ENCODE results near the gene BRSK2. TPM values are rescaled to one million over a fixed set of nuclear protein-coding genes. Genes with fewer than 3 reads are reported as not detected.
"Not testable (repeated sequence)": the region's sequence is repeated elsewhere in the genome, so short reads cannot be mapped to it uniquely, and the experiment has no call there.

BRSK2 gene
- total RNA-seq, 2 experiments from 2014 or later: 0.22 to 0.55 TPM

DNA sequence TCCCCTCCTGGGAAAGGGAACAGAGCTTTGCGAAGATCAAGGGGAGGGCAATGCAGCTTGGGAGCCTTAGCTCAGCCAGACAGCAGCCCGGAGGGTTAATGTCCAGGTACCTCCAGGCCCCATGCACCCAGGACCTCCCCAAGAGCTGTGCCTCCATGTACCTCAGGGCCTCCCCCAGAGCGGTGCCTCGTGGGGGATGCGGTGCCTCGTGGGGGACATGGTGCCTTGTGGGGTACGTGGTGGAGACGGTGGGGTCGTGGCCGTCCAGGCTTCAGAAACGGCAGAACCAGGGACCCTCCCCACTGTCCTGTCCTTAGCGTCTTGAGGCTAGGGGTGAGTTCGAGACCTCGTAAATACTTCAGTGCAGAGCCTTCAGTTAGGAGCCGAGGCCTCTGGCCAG is 33.2 kb downstream of the BRSK2 start:
- H3K4me1 Mint-ChIP-seq (ENCODE audit: low read depth): no peaks in the 10 kb centered on the region
- no peaks in the 10 kb centered on the region for H3K9me3 Mint-ChIP-seq
- no peaks in the 10 kb centered on the region for H3K27me3 Mint-ChIP-seq
- Histone ChIP-seq H3K27me3 (ENCODE audit: control insufficient read depth in 1 of 2, insufficient read depth in 2 of 2, low read length in 2 of 2) (no peaks in the 10 kb centered on the region), H3K36me3 (ENCODE audit: insufficient read depth, low read length) (no peaks in the 10 kb centered on the region), H3K27ac (ENCODE audit: low read depth in 1 of 2, low read length in 2 of 2) (no peak overlapping the region), H3K4me1 (ENCODE audit: insufficient read depth, low read length) (no peaks in the 10 kb centered on the region), H3K4me3 (ENCODE audit: low read length) (no peak overlapping the region), H3K9me3 (ENCODE audit: control insufficient read depth in 1 of 2, insufficient read depth in 1 of 2, low read length in 2 of 2) (peaks cover 20 to 55% of the 10 kb centered on the region in 2 experiments)
- POLR2A ChIA-PET: no interaction called here
- no peak for ATAC-seq (ENCODE audit: poor library complexity)
- H3K27ac Mint-ChIP-seq: no peak overlapping the region
- CTCF ChIA-PET: no interaction called here
- no peak overlapping the region for H3K4me3 Mint-ChIP-seq
- H3K36me3 Mint-ChIP-seq (ENCODE audit: low read depth): peaks cover 5% of the 10 kb centered on the region
- intact Hi-C loops (cut with DNase I, micrococcal nuclease): no loop called here
- TF ChIP-seq, protein P1, sequence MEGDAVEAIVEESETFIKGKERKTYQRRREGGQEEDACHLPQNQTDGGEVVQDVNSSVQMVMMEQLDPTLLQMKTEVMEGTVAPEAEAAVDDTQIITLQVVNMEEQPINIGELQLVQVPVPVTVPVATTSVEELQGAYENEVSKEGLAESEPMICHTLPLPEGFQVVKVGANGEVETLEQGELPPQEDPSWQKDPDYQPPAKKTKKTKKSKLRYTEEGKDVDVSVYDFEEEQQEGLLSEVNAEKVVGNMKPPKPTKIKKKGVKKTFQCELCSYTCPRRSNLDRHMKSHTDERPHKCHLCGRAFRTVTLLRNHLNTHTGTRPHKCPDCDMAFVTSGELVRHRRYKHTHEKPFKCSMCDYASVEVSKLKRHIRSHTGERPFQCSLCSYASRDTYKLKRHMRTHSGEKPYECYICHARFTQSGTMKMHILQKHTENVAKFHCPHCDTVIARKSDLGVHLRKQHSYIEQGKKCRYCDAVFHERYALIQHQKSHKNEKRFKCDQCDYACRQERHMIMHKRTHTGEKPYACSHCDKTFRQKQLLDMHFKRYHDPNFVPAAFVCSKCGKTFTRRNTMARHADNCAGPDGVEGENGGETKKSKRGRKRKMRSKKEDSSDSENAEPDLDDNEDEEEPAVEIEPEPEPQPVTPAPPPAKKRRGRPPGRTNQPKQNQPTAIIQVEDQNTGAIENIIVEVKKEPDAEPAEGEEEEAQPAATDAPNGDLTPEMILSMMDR (IDR thresholded peaks at IDR 0.05): no peak
- DNase-seq: no peak

DNA sequence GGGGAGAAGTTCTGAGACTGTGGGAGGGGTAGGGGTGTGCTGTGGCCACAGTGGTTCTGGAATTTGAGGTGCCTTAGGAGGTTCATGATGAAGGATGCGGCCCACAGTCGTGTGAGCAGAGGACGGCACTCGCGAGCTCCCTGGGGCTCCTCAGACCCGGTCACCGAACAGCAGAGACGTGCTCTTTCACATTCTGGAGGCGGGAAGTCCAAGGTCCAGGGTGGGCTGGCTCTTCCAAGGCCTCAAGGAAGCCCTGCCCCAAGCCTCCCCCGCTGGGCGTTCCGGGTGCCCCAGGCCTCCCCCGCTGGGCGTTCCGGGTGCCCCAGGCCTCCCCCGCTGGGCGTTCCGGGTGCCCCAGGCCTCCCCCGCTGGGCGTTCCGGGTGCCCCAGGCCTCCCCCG is 33.7 kb downstream of the BRSK2 start:
- H3K4me1 ChIP-seq (ENCODE audit: insufficient read depth, low read length); H3K9me3 Mint-ChIP-seq; H3K4me3 ChIP-seq (ENCODE audit: low read length); H3K4me1 Mint-ChIP-seq (ENCODE audit: low read depth); H3K27me3 Mint-ChIP-seq; H3K36me3 ChIP-seq (ENCODE audit: insufficient read depth, low read length); CTCF ChIA-PET; H3K27ac ChIP-seq (ENCODE audit: low read depth in 1 of 2, low read length in 2 of 2); H3K27ac Mint-ChIP-seq; H3K4me3 Mint-ChIP-seq; ATAC-seq (ENCODE audit: poor library complexity); H3K27me3 ChIP-seq (ENCODE audit: control insufficient read depth in 1 of 2, insufficient read depth in 2 of 2, low read length in 2 of 2); POLR2A ChIA-PET; H3K36me3 Mint-ChIP-seq (ENCODE audit: low read depth); DNase-seq; intact Hi-C loops (cut with DNase I, micrococcal nuclease): not testable (repeated sequence)
- H3K9me3 ChIP-seq (ENCODE audit: control insufficient read depth in 1 of 2, insufficient read depth in 1 of 2, low read length in 2 of 2): peaks cover 16 to 56% of the 10 kb centered on the region in 2 experiments

DNA sequence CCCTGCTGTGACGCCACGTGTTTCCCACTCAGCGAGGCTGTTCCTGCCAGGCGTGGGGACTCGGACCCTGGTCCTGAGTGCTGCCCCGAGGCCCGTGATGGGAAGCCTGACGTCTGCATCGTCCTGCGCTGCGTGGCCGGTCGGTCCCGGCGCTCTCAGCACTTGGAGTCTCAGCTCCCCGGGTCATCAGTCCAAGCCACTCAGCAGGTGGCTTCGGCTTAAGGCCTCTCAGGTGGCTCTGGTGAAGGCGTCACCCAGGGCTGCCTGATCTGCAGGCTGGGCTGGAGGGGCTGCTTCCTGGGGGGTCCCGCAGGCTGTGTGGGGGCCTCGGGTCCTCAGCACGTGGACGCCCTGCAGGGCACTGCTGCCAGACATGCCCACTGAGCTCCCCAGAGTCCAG is 35.3 kb downstream of the BRSK2 start:
- no peaks in the 10 kb centered on the region for H3K36me3 ChIP-seq (ENCODE audit: insufficient read depth, low read length)
- H3K36me3 Mint-ChIP-seq (ENCODE audit: low read depth): no peaks in the 10 kb centered on the region
- DNase-seq: no peak
- ATAC-seq (ENCODE audit: poor library complexity): no peak
- H3K27ac Mint-ChIP-seq: no peak overlapping the region
- peaks cover under 1 to 47% of the 10 kb centered on the region in 2 experiments for H3K9me3 ChIP-seq (ENCODE audit: control insufficient read depth in 1 of 2, insufficient read depth in 1 of 2, low read length in 2 of 2)
- no peaks in the 10 kb centered on the region for H3K27me3 Mint-ChIP-seq
- H3K4me1 ChIP-seq (ENCODE audit: insufficient read depth, low read length): no peaks in the 10 kb centered on the region
- H3K9me3 Mint-ChIP-seq: no peaks in the 10 kb centered on the region
- H3K4me3 Mint-ChIP-seq: no peak overlapping the region
- ChIA-PET CTCF (no interaction called here), POLR2A (no interaction called here)
- H3K4me1 Mint-ChIP-seq (ENCODE audit: low read depth): no peaks in the 10 kb centered on the region
- TF ChIP-seq, protein P1 (IDR thresholded peaks at IDR 0.05): no peak
- H3K27ac ChIP-seq (ENCODE audit: low read depth in 1 of 2, low read length in 2 of 2): no peak overlapping the region
- H3K27me3 ChIP-seq (ENCODE audit: control insufficient read depth in 1 of 2, insufficient read depth in 2 of 2, low read length in 2 of 2): no peaks in the 10 kb centered on the region
- no peak overlapping the region for H3K4me3 ChIP-seq (ENCODE audit: low read length)
- intact Hi-C loops (cut with DNase I, micrococcal nuclease): no loop called here

DNA sequence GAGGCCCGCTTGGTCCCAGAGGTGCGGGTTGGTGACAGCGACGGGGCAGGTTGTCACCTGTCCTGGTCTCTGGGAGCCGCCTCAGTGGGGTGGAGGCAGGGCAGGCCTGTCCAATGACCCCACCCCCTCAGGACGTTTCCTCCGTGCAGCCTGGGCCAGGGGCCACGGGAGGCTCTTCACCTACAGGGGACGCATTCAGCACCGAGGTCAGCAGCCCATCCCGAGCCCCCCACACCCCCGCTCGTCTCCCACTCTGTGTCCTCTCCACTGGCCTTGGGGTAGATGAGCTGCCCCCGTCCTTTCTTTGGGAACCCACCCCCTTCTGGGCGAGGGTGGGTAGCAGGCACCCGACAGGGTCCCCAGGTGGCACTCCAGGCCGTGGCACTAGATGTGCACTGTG is 35.7 kb downstream of the BRSK2 start:
- Histone ChIP-seq H3K36me3 (ENCODE audit: insufficient read depth, low read length) (no peaks in the 10 kb centered on the region), H3K27me3 (ENCODE audit: control insufficient read depth in 1 of 2, insufficient read depth in 2 of 2, low read length in 2 of 2) (no peaks in the 10 kb centered on the region), H3K27ac (ENCODE audit: low read depth in 1 of 2, low read length in 2 of 2) (no peak overlapping the region), H3K9me3 (ENCODE audit: control insufficient read depth in 1 of 2, insufficient read depth in 1 of 2, low read length in 2 of 2) (peaks cover 0 to 43% of the 10 kb centered on the region in 2 experiments), H3K4me1 (ENCODE audit: insufficient read depth, low read length) (no peaks in the 10 kb centered on the region), H3K4me3 (ENCODE audit: low read length) (no peak overlapping the region)
- intact Hi-C loops (cut with DNase I, micrococcal nuclease): no loop called here
- H3K4me3 Mint-ChIP-seq: no peak overlapping the region
- ATAC-seq (ENCODE audit: poor library complexity) (no peak), DNase-seq (no peak)
- POLR2A ChIA-PET: no interaction called here
- no peaks in the 10 kb centered on the region for H3K9me3 Mint-ChIP-seq
- H3K27ac Mint-ChIP-seq: no peak overlapping the region
- CTCF ChIA-PET: no interaction called here
- H3K4me1 Mint-ChIP-seq (ENCODE audit: low read depth): no peaks in the 10 kb centered on the region
- H3K27me3 Mint-ChIP-seq: no peaks in the 10 kb centered on the region
- TF ChIP-seq, protein P1 (IDR thresholded peaks at IDR 0.05): no peak
- H3K36me3 Mint-ChIP-seq (ENCODE audit: low read depth): no peaks in the 10 kb centered on the region
